NCI-H82 treated with DMSO at 0.1 percent for 48 hours (cell line): ENCODE measurements around the gene TBX4.

Experiments
- DNase-seq: peaks from one replicate; lab custom pipeline; 2025; ENCODE audit not compliant: unreplicated experiment; lab: John Stamatoyannopoulos, UW

Gene TBX4

GRCh38 chr17:61412860-61413660, 39.2 kb upstream of the TBX4 start:
- DNase-seq, result no peak

GRCh38 chr17:61413661-61414126, 38.5 kb upstream of the TBX4 start:
- DNase-seq, result no peak

GRCh38 chr17:61414141-61414935, 37.9 kb upstream of the TBX4 start:
- no peak for DNase-seq

- DNase-seq, result no peak
Observed at GRCh38 chr17:61414936-61415251, 37.3 kb upstream of the TBX4 start.

- no peak for DNase-seq
Observed at GRCh38 chr17:61415374-61416210, 36.6 kb upstream of the TBX4 start.

GRCh38 chr17:61416211-61416539, 36.0 kb upstream of the TBX4 start:
- DNase-seq, result no peak

- peak; percentile 96 for DNase-seq
Observed at GRCh38 chr17:61416540-61417363, 35.5 kb upstream of the TBX4 start.

GRCh38 chr17:61418449-61418848, 33.8 kb upstream of the TBX4 start:
- no peak for DNase-seq

- DNase-seq, result no peak
Observed at GRCh38 chr17:61419496-61420046, 32.7 kb upstream of the TBX4 start.

- peak; percentile 31 for DNase-seq
Observed at GRCh38 chr17:61420052-61420451, 32.2 kb upstream of the TBX4 start.

- peak; percentile 14 for DNase-seq
Observed at GRCh38 chr17:61420745-61421398, 31.4 kb upstream of the TBX4 start.

GRCh38 chr17:61421460-61421859, 30.8 kb upstream of the TBX4 start:
- no peak for DNase-seq

GRCh38 chr17:61422116-61422799, 30.0 kb upstream of the TBX4 start:
- DNase-seq, result peak; percentile 35

GRCh38 chr17:61422869-61423268, 29.4 kb upstream of the TBX4 start:
- DNase-seq, result no peak

GRCh38 chr17:61423967-61424649, 28.1 kb upstream of the TBX4 start:
- no peak for DNase-seq

- no peak for DNase-seq
Observed at GRCh38 chr17:61425682-61426481, 26.3 kb upstream of the TBX4 start.

- no peak for DNase-seq
Observed at GRCh38 chr17:61426482-61427304, 25.5 kb upstream of the TBX4 start.
